IPS-15b (cell line): ENCODE data around the gene KRTAP21-2.
"Not testable (repeated sequence)": the region's sequence is repeated elsewhere in the genome, so short reads cannot be mapped to it uniquely, and the experiment has no call there.

Experiments used
- H3K27me3 ChIP-seq: one replicate; pipeline ENCODE4 v1.6.1; 2013; ENCODE audit warnings: low read length; ENCODE audit not compliant: control insufficient read depth, insufficient read depth
- H3K36me3 ChIP-seq: one replicate; pipeline ENCODE4 v1.6.1; 2013; ENCODE audit warnings: low read length; ENCODE audit not compliant: control insufficient read depth, insufficient read depth
- H3K4me1 ChIP-seq: one replicate; pipeline ENCODE4 v1.6.1; 2013; ENCODE audit warnings: mild to moderate bottlenecking, low read length; ENCODE audit not compliant: control insufficient read depth, insufficient read depth
- H3K4me3 ChIP-seq: one replicate; pipeline ENCODE4 v1.5.1; 2013; ENCODE audit warnings: low read depth, low read length
- H3K9ac ChIP-seq: one replicate; pipeline ENCODE4 v1.6.1; 2013; ENCODE audit warnings: low read depth, mild to moderate bottlenecking, low read length
- H3K9me3 ChIP-seq: one replicate; pipeline ENCODE4 v1.6.1; 2013; ENCODE audit warnings: mild to moderate bottlenecking, low read length; ENCODE audit not compliant: control insufficient read depth, insufficient read depth

Gene KRTAP21-2

GRCh38 chr21:30747159-30747558, at the start of gene KRTAP21-2:
Gene KRTAP21-2, minus strand, starts transcription at chr21:30747259. Its CDS starts 57 bp downstream, at chr21:30747202.
- Histone ChIP-seq H3K4me3 (no peak within 1 kb of the TSS), H3K9ac (no peak within 1 kb of the TSS)

DNA sequence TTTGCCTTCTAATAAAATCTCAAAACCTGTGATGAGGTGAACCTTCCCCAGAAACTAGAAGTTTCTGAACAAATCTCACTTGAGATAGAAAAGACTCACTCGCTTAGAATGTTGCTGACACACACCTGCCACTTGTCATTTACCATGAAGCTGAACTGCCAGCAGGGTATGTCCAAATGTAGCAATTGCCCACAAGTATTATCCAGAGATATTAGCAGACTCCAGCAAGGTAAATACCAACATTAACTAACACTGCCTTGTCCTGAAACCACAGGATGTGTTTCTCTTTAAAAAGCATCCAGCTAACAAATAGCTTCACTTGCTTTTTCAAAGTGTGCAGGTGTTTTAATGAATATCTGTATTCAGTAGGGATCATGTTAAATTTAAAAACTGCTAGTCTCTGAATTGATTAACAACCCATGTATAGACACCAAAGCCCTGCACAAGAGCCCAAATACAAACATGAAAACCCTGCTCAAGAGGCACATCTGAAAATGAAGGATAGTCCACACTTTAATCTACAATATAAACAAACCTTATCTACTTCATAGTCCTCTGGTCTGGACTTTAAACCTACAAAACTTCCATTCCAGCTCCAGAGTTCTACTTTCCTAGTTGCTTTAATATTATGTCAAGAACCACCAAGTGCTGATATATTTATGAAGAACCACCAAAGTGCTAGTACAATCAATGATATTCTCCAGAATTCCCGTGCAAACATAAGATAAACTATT, 46.7 kb upstream of the KRTAP21-2 start:
- no peaks in the 10 kb centered on the region for H3K4me1 ChIP-seq
- no peak overlapping the region for H3K4me3 ChIP-seq
- H3K36me3 ChIP-seq: no peaks in the 10 kb centered on the region
- H3K9ac ChIP-seq: no peak overlapping the region
- H3K27me3 ChIP-seq: no peaks in the 10 kb centered on the region
- H3K9me3 ChIP-seq: no peaks in the 10 kb centered on the region

More at GRCh38 chr21:30747159-30747558, at the start of gene KRTAP21-2:
- Histone ChIP-seq H3K27me3 (no peaks in the 10 kb centered on the region), H3K9me3 (no peaks in the 10 kb centered on the region), H3K4me1 (no peaks in the 10 kb centered on the region), H3K36me3 (no peaks in the 10 kb centered on the region)

- Histone ChIP-seq H3K4me3 (no peak overlapping the region), H3K36me3 (no peaks in the 10 kb centered on the region), H3K9ac (no peak overlapping the region), H3K4me1 (no peaks in the 10 kb centered on the region), H3K9me3 (no peaks in the 10 kb centered on the region), H3K27me3 (no peaks in the 10 kb centered on the region)
Measured at GRCh38 chr21:30779249-30779648, 32.2 kb upstream of the KRTAP21-2 start.

- H3K27me3 ChIP-seq: no peaks in the 10 kb centered on the region
- H3K9ac ChIP-seq: no peak overlapping the region
- no peaks in the 10 kb centered on the region for H3K4me1 ChIP-seq
- no peaks in the 10 kb centered on the region for H3K9me3 ChIP-seq
- no peak overlapping the region for H3K4me3 ChIP-seq
- no peaks in the 10 kb centered on the region for H3K36me3 ChIP-seq
Measured at GRCh38 chr21:30769724-30770431, 22.8 kb upstream of the KRTAP21-2 start.

DNA sequence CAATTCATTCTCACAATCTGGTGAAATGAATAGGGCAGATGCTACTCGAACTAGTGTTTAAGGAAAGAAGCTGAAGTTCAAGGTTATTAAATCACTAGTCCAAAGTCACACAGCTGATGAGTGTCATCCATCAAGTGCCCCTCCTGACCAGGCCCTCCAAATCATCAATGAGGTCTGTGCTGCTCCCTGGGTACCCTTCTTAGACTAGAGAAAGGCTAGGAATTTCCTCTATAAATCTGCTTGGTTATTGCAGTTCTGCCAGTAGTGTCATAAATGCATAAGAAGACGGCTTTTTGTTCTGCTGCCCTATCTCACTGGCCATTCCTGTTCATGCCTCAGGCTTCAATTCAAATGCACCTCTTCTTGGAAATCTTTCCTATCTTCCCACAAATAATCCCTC, 13.7 kb upstream of the KRTAP21-2 start:
- H3K4me1 ChIP-seq: no peaks in the 10 kb centered on the region
- H3K4me3 ChIP-seq: no peak overlapping the region
- no peak overlapping the region for H3K9ac ChIP-seq
- H3K36me3 ChIP-seq: no peaks in the 10 kb centered on the region
- no peaks in the 10 kb centered on the region for H3K9me3 ChIP-seq
- no peaks in the 10 kb centered on the region for H3K27me3 ChIP-seq

DNA sequence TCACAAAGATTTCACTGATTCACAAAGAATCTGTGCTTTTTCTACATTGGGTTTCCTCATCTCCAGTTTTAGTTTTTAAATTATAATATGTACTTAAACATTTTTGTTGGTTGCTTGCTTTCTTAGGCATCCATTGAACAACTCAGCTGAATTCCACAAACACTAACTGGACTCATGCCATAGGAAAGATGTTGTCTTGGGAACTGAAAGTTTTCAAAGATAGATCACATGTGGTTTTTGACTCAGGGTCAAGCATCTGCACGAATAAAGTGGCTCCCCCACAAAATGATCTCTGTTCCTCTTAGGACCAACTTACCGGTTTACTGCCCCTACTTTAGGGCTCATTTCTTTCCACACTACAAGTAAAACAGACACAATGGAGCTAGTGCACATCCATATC, 11.2 kb upstream of the KRTAP21-2 start:
- no peaks in the 10 kb centered on the region for H3K36me3 ChIP-seq
- H3K4me3 ChIP-seq: no peak overlapping the region
- no peaks in the 10 kb centered on the region for H3K4me1 ChIP-seq
- H3K27me3 ChIP-seq: no peaks in the 10 kb centered on the region
- H3K9ac ChIP-seq: no peak overlapping the region
- no peaks in the 10 kb centered on the region for H3K9me3 ChIP-seq

DNA sequence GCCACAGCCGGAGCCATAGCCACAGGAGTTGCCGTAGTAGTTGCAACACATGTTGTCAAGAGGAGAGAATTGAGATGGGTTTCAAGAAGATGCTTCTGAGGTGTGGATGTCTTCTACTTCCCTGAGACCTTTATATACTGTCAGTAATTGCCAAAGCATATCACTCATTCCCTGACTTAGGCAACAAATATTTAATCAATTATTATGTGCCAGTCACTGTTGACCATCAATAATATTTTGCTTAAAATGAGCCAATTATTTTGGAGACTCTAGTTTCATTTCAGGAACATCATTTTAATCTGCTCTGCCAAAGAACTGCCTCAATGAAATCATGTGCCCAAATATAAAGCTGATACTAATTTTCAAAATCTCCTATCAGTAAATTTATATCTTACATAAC, 8.3 kb upstream of the KRTAP21-2 start, which contains the start of gene KRTAP21-1:
Gene KRTAP21-1 (minus strand): TSS at position 101 of the 400 bp plus-strand sequence. CDS start 50 bp downstream, at position 51.
- H3K4me1 ChIP-seq, H3K36me3 ChIP-seq, H3K9ac ChIP-seq, H3K4me3 ChIP-seq, H3K9me3 ChIP-seq, H3K27me3 ChIP-seq: not testable (repeated sequence)

DNA sequence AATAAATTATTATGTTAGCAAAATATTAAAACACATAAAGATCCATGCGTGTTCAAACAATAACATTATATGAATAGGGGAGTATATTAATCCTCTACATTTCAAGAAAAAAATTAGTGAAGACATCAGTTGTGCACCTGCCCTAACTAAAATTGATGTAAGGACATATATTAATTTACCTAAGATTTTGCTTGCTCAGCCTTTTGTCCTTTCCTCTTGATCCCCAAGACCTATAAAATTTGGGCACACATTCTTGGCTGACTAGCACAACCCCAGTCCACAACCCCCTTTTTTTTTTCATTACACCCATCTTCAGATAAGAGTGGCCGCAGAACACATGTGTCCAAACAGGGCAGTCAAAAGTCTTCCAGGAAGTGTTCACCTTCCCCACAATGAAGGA, 6.6 kb downstream of the KRTAP21-2 start:
- Histone ChIP-seq H3K4me3 (no peak overlapping the region), H3K27me3 (no peaks in the 10 kb centered on the region), H3K9ac (no peak overlapping the region), H3K4me1 (no peaks in the 10 kb centered on the region), H3K36me3 (no peaks in the 10 kb centered on the region), H3K9me3 (no peaks in the 10 kb centered on the region)

GRCh38 chr21:30733026-30733425, 14.0 kb downstream of the KRTAP21-2 start:
- Histone ChIP-seq H3K4me3 (no peak overlapping the region), H3K27me3 (no peaks in the 10 kb centered on the region), H3K9me3 (no peaks in the 10 kb centered on the region), H3K36me3 (no peaks in the 10 kb centered on the region), H3K9ac (no peak overlapping the region), H3K4me1 (no peaks in the 10 kb centered on the region)

GRCh38 chr21:30726726-30727125, 20.3 kb downstream of the KRTAP21-2 start:
- no peaks in the 10 kb centered on the region for H3K4me1 ChIP-seq
- H3K9ac ChIP-seq: no peak overlapping the region
- H3K36me3 ChIP-seq: no peaks in the 10 kb centered on the region
- H3K27me3 ChIP-seq: no peaks in the 10 kb centered on the region
- H3K4me3 ChIP-seq: no peak overlapping the region
- no peaks in the 10 kb centered on the region for H3K9me3 ChIP-seq

GRCh38 chr21:30719401-30719800, 27.7 kb downstream of the KRTAP21-2 start:
- Histone ChIP-seq H3K4me1 (no peaks in the 10 kb centered on the region), H3K9ac (no peak overlapping the region), H3K27me3 (no peaks in the 10 kb centered on the region), H3K9me3 (no peaks in the 10 kb centered on the region), H3K36me3 (no peaks in the 10 kb centered on the region), H3K4me3 (no peak overlapping the region)
